T-cell (primary cell): ENCODE measurements around the gene SCGB1C1. TPM values are rescaled to one million over a fixed set of nuclear protein-coding genes. Genes with fewer than 3 reads are reported as not detected.
A peak's percentile ranks its signal among the peaks of the same experiment; 100 is the strongest.

Experiments
- ATAC-seq, 4 experiments: fragments of 200-7000 bp in 3 of 4; fragments of 150-1000 bp in 1 of 4; cut with Tn5 transposase; replicated peaks in 1 of 4; 1 replicate in 3 of 4; 2 replicates in 1 of 4; pipeline ENCODE4 v1.10.0; 2021; ENCODE audit warnings: moderate library complexity in 3 of 4, mild to moderate bottlenecking in 2 of 4, moderate number of reproducible peaks in 1 of 4
- CTCF ChIA-PET, 2 donors: fragments of 300-600 bp; sonication (Branson Sonifier 250); formaldehyde crosslinking; loops; one replicate each; lab custom pipeline; 2022; ENCODE audit warnings: antibody characterized with exemption in 2 of 2; lab: Charles Lee
- POLR2A ChIA-PET, 2 donors: fragments of 300-600 bp; sonication (Branson Sonifier 250); formaldehyde crosslinking; loops; one replicate each; lab custom pipeline; 2022; ENCODE audit warnings: antibody characterized with exemption in 2 of 2; lab: Charles Lee
- DNase-seq, 35 experiments: peaks; one replicate each; pipeline versions ENCODE4 v3.0.0 to v3.0.0-alpha.2; 2013 to 2023
- H3K27ac ChIP-seq: one replicate; pipeline ENCODE4 v1.5.1; 2013; ENCODE audit warnings: low read length
- H3K27me3 ChIP-seq, 2 experiments: replicated peaks in 1 of 2; 1 replicate in 1 of 2; 2 replicates in 1 of 2; pipeline versions ENCODE4 v1.6.1 to v1.7.0; 2013; ENCODE audit warnings: low read length in 1 of 2, mixed read lengths in 1 of 2; ENCODE audit not compliant: control insufficient read depth in 2 of 2, insufficient read depth in 2 of 2; ENCODE audit errors: extremely low read depth in 1 of 2
- H3K36me3 ChIP-seq, 2 donors: 1 replicate in 1 of 2; 2 replicates in 1 of 2; pipeline versions ENCODE4 v1.6.1 to v1.7.0; 2013; ENCODE audit warnings: low read length in 1 of 2; ENCODE audit not compliant: control insufficient read depth in 2 of 2, insufficient read depth in 1 of 2; ENCODE audit errors: extremely low read depth in 1 of 2
- H3K4me1 ChIP-seq, 2 experiments: 1 replicate in 1 of 2; 2 replicates in 1 of 2; pipeline versions ENCODE4 v1.6.1 to v1.7.0; 2013; ENCODE audit warnings: low read length in 2 of 2, mixed read lengths in 1 of 2; ENCODE audit not compliant: insufficient read depth in 2 of 2, control insufficient read depth in 1 of 2; ENCODE audit errors: extremely low read depth in 1 of 2
- H3K4me3 ChIP-seq, 2 donors: 1 replicate in 1 of 2; 2 replicates in 1 of 2; pipeline versions ENCODE4 v1.5.1 to v1.7.0; 2013; ENCODE audit warnings: mild to moderate bottlenecking in 2 of 2, low read length in 1 of 2, moderate library complexity in 1 of 2; ENCODE audit not compliant: control insufficient read depth in 1 of 2; ENCODE audit errors: extremely low read depth in 1 of 2
- H3K9me3 ChIP-seq: 2 replicates; pipeline ENCODE4 v1.7.0; 2013
- H3K27ac Mint-ChIP-seq, 2 donors: one replicate each; pipeline ENCODE4 v1.8.0; 2020 to 2021; ENCODE audit warnings: mild to moderate bottlenecking in 2 of 2, mixed read lengths in 2 of 2
- H3K27me3 Mint-ChIP-seq, 2 donors: one replicate each; pipeline ENCODE4 v1.8.0; 2021 to 2022; ENCODE audit warnings: mixed read lengths in 2 of 2
- H3K36me3 Mint-ChIP-seq: one replicate; pipeline ENCODE4 v1.8.0; 2021; ENCODE audit warnings: mixed read lengths
- H3K4me1 Mint-ChIP-seq, 3 donors: one replicate each; pipeline ENCODE4 v1.8.0; 2020 to 2022; ENCODE audit warnings: mixed read lengths in 3 of 3, mild to moderate bottlenecking in 1 of 3
- H3K4me3 Mint-ChIP-seq, 3 donors: one replicate each; pipeline ENCODE4 v1.8.0; 2020 to 2022; ENCODE audit warnings: mild to moderate bottlenecking in 3 of 3, mixed read lengths in 3 of 3, moderate library complexity in 3 of 3
- H3K9me3 Mint-ChIP-seq, 3 donors: one replicate each; pipeline ENCODE4 v1.8.0; 2020 to 2022; ENCODE audit warnings: mixed read lengths in 3 of 3
- WGBS: methylation state at CpG from one replicate; pipeline ENCODE4 v1.1.5; 2013; ENCODE audit warnings: missing lambda C conversion rate; ENCODE audit not compliant: insufficient coverage; 5-methylcytosine and 5-hydroxymethylcytosine counted together
- total RNA-seq, 35 experiments: library from RNA in 6 of 35; stranded (reverse) in 6 of 35; fragments of 120-200 nt in 1 of 35; gene quantifications; one replicate each; pipeline versions ENCODE4 v1.2.1 to v1.2.4 and lab custom pipeline; 2013 to 2026

The SCGB1C1 gene
- total RNA-seq, 5 donors from 2014 or later (not counting 1 experiment from before 2014, with no cell fraction given) = not detected

DNA sequence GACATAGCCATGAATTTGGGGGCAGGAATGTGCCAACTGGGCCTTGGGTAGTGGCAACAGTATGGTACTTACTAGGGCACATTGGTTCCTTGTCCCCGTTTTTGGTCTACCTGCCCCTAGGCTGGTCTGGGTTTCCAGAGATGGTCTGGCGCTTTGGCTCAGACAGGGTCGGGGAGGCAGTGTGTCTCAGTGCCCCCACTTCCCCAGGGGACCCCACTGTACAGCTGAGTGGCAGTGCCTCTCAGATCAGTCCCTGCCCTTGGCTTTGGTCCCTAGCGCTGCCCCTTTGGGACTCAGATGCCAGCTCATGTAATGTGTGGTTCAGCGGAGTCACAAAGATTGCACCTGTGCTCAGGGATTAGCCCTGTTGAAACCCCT, 17.9 kb downstream of the SCGB1C1 start:
- CTCF ChIA-PET = no interaction called here
- no peak overlapping the region for H3K27ac ChIP-seq
- Mint-ChIP-seq H3K4me1 (peaks cover 23 to 37% (median 30%) of the 10 kb centered on the region in 3 donors), H3K27me3 (no peaks in the 10 kb centered on the region), H3K4me3 (peak overlapping the region in 2 of 3 donors; percentile 85 to 99), H3K9me3 (no peaks in the 10 kb centered on the region), H3K27ac (peak overlapping the region in 1 of 2 donors; percentile 61), H3K36me3 (peaks cover 27% of the 10 kb centered on the region)
- H3K4me1 ChIP-seq = peaks cover 12 to 45% of the 10 kb centered on the region in 2 experiments
- ATAC-seq = no peak
- no peak overlapping the region for H3K4me3 ChIP-seq
- H3K27me3 ChIP-seq = no peaks in the 10 kb centered on the region
- peaks cover 19 to 60% of the 10 kb centered on the region in 2 donors for H3K36me3 ChIP-seq
- DNase-seq = no peak
- no peaks in the 10 kb centered on the region for H3K9me3 ChIP-seq
- POLR2A ChIA-PET = no interaction called here
- 96% methylated on average over 4 of the region's 5 CpGs for WGBS

DNA sequence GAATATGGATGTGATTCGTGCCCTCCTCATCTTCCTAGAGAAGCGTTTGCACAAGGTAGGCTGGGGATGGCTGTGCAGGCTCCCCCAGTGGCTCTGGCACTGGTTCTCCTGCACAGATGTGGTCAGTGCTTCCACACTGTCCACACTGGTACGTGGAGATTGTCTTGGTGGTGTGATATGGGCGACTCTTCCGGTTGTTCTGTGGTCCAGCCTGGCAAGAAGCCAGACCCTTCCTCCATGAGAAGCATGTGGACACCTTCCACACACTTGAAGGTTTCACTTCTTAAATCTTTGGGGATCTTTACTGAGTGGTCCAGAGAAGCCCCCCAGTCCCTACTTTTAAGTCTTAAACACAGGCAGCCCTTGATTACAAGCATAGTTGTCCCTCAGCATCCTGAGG, 18.4 kb downstream of the SCGB1C1 start:
- Mint-ChIP-seq H3K4me3 (peak overlapping the region; percentile 6 to 85 (median 41)), H3K36me3 (peaks cover 27% of the 10 kb centered on the region), H3K27ac (peak overlapping the region in 1 of 2 donors; percentile 61), H3K27me3 (no peaks in the 10 kb centered on the region), H3K4me1 (peaks cover 18 to 32% (median 25%) of the 10 kb centered on the region in 3 donors), H3K9me3 (no peaks in the 10 kb centered on the region)
- Histone ChIP-seq H3K27ac (no peak overlapping the region), H3K9me3 (no peaks in the 10 kb centered on the region), H3K4me3 (no peak overlapping the region), H3K36me3 (peaks cover 19 to 64% of the 10 kb centered on the region in 2 donors), H3K4me1 (peaks cover 8 to 40% of the 10 kb centered on the region in 2 experiments), H3K27me3 (no peaks in the 10 kb centered on the region)
- ChIA-PET CTCF (no interaction called here), POLR2A (no interaction called here)
- ATAC-seq = no peak
- DNase-seq = no peak
- 93% methylated on average over 4 of the region's 5 CpGs for WGBS

DNA sequence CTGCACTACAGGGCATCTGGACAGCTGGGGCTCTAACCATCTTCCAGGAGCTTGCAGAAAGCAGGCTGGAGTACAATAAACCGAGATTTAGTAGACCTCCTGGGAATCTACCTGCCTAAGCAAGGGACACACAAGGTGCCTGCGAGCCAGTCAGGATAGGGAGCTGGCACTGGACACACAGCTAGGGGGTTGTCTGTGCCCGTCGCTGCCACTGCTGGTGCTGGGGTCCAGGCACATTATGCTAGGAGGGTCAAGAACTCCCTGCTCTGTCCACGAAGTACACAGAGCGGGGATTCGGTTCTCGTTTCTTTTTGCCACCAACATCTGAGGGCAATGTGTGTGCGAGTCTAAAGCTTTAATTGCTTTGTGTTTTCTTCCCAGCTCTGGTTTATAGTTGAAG, 18.9 kb downstream of the SCGB1C1 start:
- Histone ChIP-seq H3K9me3 (no peaks in the 10 kb centered on the region), H3K27me3 (no peaks in the 10 kb centered on the region), H3K4me1 (peaks cover 7 to 35% of the 10 kb centered on the region in 2 experiments), H3K4me3 (no peak overlapping the region), H3K36me3 (peaks cover 19 to 67% of the 10 kb centered on the region in 2 donors), H3K27ac (no peak overlapping the region)
- no peak for ATAC-seq
- Mint-ChIP-seq H3K36me3 (peaks cover 27% of the 10 kb centered on the region), H3K9me3 (no peaks in the 10 kb centered on the region), H3K27me3 (no peaks in the 10 kb centered on the region), H3K4me1 (peaks cover 14 to 32% (median 24%) of the 10 kb centered on the region in 3 donors), H3K27ac (peak overlapping the region in 1 of 2 donors; percentile 61), H3K4me3 (peak overlapping the region in 2 of 3 donors; percentile 41 to 85)
- CTCF ChIA-PET = no interaction called here
- POLR2A ChIA-PET = no interaction called here
- WGBS = 96% methylated on average over 4 of the region's 9 CpGs
- DNase-seq = no peak

DNA sequence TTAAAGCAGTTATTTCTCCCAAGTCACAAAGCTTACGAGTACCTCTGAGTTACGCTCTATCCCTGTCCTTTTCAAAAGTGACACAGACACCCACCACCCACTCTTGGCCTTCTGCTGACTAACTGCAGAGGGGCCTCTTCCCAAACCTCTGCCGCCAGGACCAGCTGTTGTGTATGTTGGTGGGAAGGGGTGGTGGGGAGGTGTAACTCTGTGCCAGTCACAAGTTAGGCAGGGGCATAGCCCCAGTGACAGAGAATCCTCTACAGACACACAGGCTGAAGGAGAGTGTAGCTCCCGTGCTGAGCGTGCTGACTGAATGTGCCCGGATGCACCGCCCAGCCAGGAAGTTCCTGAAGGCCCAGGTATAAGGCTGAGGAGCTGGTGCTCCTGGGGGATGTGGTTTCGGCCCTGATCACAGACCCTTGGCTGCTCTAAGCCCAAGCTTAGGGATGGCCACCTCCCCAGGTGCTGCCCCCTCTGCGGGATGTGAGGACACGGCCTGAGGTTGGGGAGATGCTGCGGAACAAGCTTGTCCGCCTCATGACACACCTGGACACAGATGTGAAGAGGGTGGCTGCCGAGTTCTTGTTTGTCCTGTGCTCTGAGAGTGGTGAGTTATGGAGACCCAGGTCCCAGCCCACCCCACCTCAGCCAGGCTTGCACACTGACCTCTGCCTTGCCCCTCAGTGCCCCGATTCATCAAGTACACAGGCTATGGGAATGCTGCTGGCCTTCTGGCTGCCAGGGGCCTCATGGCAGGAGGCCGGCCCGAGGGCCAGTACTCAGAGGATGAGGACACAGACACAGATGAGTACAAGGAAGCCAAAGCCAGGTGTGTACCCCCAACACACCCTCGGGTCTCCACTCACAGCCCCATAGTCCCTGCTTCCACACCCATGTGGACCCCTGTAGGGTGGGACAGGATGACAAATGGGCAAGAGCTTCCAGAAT, 19.5 kb downstream of the SCGB1C1 start:
- Histone ChIP-seq H3K9me3 (no peaks in the 10 kb centered on the region), H3K4me1 (peaks cover 7 to 34% of the 10 kb centered on the region in 2 experiments), H3K27ac (no peak overlapping the region), H3K4me3 (no peak overlapping the region), H3K27me3 (no peaks in the 10 kb centered on the region), H3K36me3 (peaks cover 19 to 67% of the 10 kb centered on the region in 2 donors)
- H3K27me3 Mint-ChIP-seq = no peaks in the 10 kb centered on the region
- 100% methylated on average over 6 of the region's 17 CpGs for WGBS
- no peaks in the 10 kb centered on the region for H3K9me3 Mint-ChIP-seq
- DNase-seq = no peak
- POLR2A ChIA-PET = no interaction called here
- H3K27ac Mint-ChIP-seq = peak overlapping the region in 1 of 2 donors; percentile 31
- H3K4me1 Mint-ChIP-seq = peaks cover 14 to 30% (median 24%) of the 10 kb centered on the region in 3 donors
- H3K36me3 Mint-ChIP-seq = peaks cover 27% of the 10 kb centered on the region
- ATAC-seq = no peak
- no peak overlapping the region for H3K4me3 Mint-ChIP-seq
- CTCF ChIA-PET = no interaction called here

DNA sequence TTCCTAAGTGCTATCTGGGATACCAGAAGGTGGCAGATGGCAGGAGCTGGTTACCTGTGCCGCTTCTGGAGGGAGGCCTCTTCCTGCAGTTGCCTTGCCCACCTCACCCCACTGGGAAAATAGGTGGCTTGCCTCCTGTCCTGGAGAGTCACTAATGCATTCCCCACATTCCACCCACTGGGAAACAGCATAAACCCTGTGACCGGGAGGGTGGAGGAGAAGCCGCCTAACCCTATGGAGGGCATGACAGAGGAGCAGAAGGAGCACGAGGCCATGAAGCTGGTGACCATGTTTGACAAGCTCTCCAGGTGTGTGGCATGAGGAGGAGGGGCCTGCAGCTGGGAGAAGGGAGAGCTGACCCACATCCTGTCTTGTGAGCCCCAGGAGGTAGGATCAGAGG, 20.2 kb downstream of the SCGB1C1 start:
- ChIA-PET POLR2A (no interaction called here), CTCF (no interaction called here)
- no peaks in the 10 kb centered on the region for H3K9me3 ChIP-seq
- H3K36me3 Mint-ChIP-seq = peaks cover 27% of the 10 kb centered on the region
- 57% methylated on average over 1 of the region's 4 CpGs for WGBS
- H3K9me3 Mint-ChIP-seq = no peaks in the 10 kb centered on the region
- ATAC-seq = no peak
- H3K27ac Mint-ChIP-seq = no peak overlapping the region
- H3K4me1 ChIP-seq = peaks cover 5 to 29% of the 10 kb centered on the region in 2 experiments
- no peak overlapping the region for H3K27ac ChIP-seq
- no peaks in the 10 kb centered on the region for H3K27me3 ChIP-seq
- H3K4me3 Mint-ChIP-seq = no peak overlapping the region
- H3K27me3 Mint-ChIP-seq = no peaks in the 10 kb centered on the region
- H3K4me1 Mint-ChIP-seq = peaks cover 14 to 31% (median 21%) of the 10 kb centered on the region in 3 donors
- peaks cover 19 to 67% of the 10 kb centered on the region in 2 donors for H3K36me3 ChIP-seq
- no peak for DNase-seq
- no peak overlapping the region for H3K4me3 ChIP-seq

DNA sequence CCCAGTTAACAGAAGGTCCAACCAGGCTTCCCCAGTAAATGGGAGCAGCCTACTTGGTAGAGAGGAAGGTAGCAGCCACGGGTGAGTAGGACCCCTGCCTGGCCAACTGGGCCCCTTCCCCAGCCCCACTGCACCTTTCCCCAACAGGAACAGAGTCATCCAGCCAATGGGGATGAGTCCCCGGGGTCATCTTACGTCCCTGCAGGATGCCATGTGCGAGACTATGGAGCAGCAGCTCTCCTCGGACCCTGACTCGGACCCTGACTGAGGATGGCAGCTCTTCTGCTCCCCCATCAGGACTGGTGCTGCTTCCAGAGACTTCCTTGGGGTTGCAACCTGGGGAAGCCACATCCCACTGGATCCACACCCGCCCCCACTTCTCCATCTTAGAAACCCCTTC, 21.2 kb downstream of the SCGB1C1 start:
- ATAC-seq (no peak), DNase-seq (no peak)
- Histone ChIP-seq H3K27ac (no peak overlapping the region), H3K4me1 (peaks cover 5 to 23% of the 10 kb centered on the region in 2 experiments), H3K36me3 (peaks cover 22 to 69% of the 10 kb centered on the region in 2 donors), H3K9me3 (no peaks in the 10 kb centered on the region), H3K27me3 (no peaks in the 10 kb centered on the region), H3K4me3 (no peak overlapping the region)
- Mint-ChIP-seq H3K4me3 (no peak overlapping the region), H3K27ac (no peak overlapping the region), H3K36me3 (peaks cover 28% of the 10 kb centered on the region), H3K9me3 (no peaks in the 10 kb centered on the region), H3K27me3 (no peaks in the 10 kb centered on the region), H3K4me1 (peaks cover 14 to 31% (median 21%) of the 10 kb centered on the region in 3 donors)
- CTCF ChIA-PET = no interaction called here
- POLR2A ChIA-PET = no interaction called here
- 95% methylated on average over 5 of the region's 7 CpGs for WGBS
